ENCODE measurements around the gene JMY. TPM values are rescaled to one million over a fixed set of nuclear protein-coding genes. Genes with fewer than 3 reads are reported as not detected.

Gene JMY
- total and polyA plus RNA-seq, 2 of the 8 experiments (the other 6 are each of a cell fraction or from before 2014, with no cell fraction given), result 2.8 to 13.9 TPM

- no peak overlapping the region for H2BK5ac ChIP-seq (ENCODE audit: low read depth, low read length)
- WGBS, 2 experiments (ENCODE audit: extremely low coverage in 1 of 2, insufficient coverage in 1 of 2, insufficient read length in 1 of 2, insufficient replicate concordance in 2 of 2, low coverage in 1 of 2, low lambda C conversion rate in 2 of 2, missing lambda C conversion rate in 1 of 2), result 86% methylated on average over 2 of the region's 2 CpGs; no CpG with 5 or more reads in 1 of the 2 experiments
- H3K27ac ChIP-seq (ENCODE audit: low read depth, low read length), result no peak overlapping the region
- no peak overlapping the region for H2AK5ac ChIP-seq (ENCODE audit: low read depth, low read length)
- H3K36me3 ChIP-seq (ENCODE audit: control insufficient read depth in 2 of 4, insufficient read depth in 4 of 4, low read length in 3 of 4), result no peaks in the 10 kb centered on the region
- H4K8ac ChIP-seq (ENCODE audit: extremely low read depth, insufficient read depth, low read length), result no peak overlapping the region
- H3K79me1 ChIP-seq (ENCODE audit: low read depth, low read length), result no peaks in the 10 kb centered on the region
- H3K4me1 ChIP-seq (replicated peaks in 1 of 4; ENCODE audit: control insufficient read depth in 3 of 4, insufficient read depth in 4 of 4, low read length in 3 of 4), result no peaks in the 10 kb centered on the region
- H4K20me1 ChIP-seq (replicated peaks in 1 of 2; ENCODE audit: control insufficient read depth in 1 of 2, insufficient read depth in 2 of 2, low read length in 2 of 2), result no peaks in the 10 kb centered on the region
- no peak overlapping the region for H3K18ac ChIP-seq (ENCODE audit: extremely low read depth, low read length)
- no peak overlapping the region for H3K9ac ChIP-seq (replicated peaks in 1 of 4; ENCODE audit: extremely low read depth in 1 of 4, low read depth in 3 of 4, low read length in 3 of 4)
- DNase-seq (ENCODE audit: low read depth in 1 of 2, low spot score in 2 of 2), result no peak
- no peaks in the 10 kb centered on the region for H3K27me3 ChIP-seq (replicated peaks in 1 of 4; ENCODE audit: control insufficient read depth in 3 of 4, extremely low read depth in 1 of 4, insufficient read depth in 3 of 4, low read length in 3 of 4)
- no peak for FAIRE-seq
- no peak overlapping the region for H2AFZ ChIP-seq (ENCODE audit: low read length)
- no peak overlapping the region for H3K4ac ChIP-seq (replicated peaks; ENCODE audit: insufficient read length, low read depth, low read length)
- H4K91ac ChIP-seq (replicated peaks; ENCODE audit: insufficient read length, low read length), result no peak overlapping the region
- H3K9me3 ChIP-seq (ENCODE audit: insufficient read depth in 2 of 2, low read depth in 1 of 2, low read length in 1 of 2), result peaks cover 4% of the 10 kb centered on the region in 2 experiments; a peak in 3 of 4 replicates
- POLR2A ChIA-PET (ENCODE audit: partially characterized antibody), result no interaction called here
- no peak for TF ChIP-seq GTF2F1 (IDR thresholded peaks at IDR 0.05; ENCODE audit: borderline replicate concordance, low read depth, low read length)
- no peak for TF ChIP-seq HDAC6 (IDR thresholded peaks at IDR 0.05; ENCODE audit: low read depth, low read length)
- no peak for TF ChIP-seq CHD1 (IDR thresholded peaks at IDR 0.05; ENCODE audit: low read depth, low read length)
- no peak for TF ChIP-seq BRCA1 (IDR thresholded peaks at IDR 0.05; ENCODE audit: low read depth, low read length)
- no peak overlapping the region for H2BK120ac ChIP-seq (replicated peaks; ENCODE audit: low read depth, low read length)
- H3K14ac ChIP-seq (ENCODE audit: insufficient read length), result no peak overlapping the region
- H3K79me2 ChIP-seq (ENCODE audit: control insufficient read depth in 1 of 2, insufficient read depth in 2 of 2, low read length in 2 of 2), result no peaks in the 10 kb centered on the region
- no peaks in the 10 kb centered on the region for H3K23me2 ChIP-seq (ENCODE audit: low read depth, low read length)
- H4K5ac ChIP-seq (ENCODE audit: insufficient read length, low read depth, low read length), result no peak overlapping the region
- H3K23ac ChIP-seq (ENCODE audit: insufficient read length), result no peak overlapping the region
- H3K4me3 ChIP-seq (ENCODE audit: extremely low read depth in 1 of 4, insufficient read depth in 2 of 4, low read depth in 3 of 4, low read length in 4 of 4), result no peak overlapping the region
- no peak overlapping the region for H3K56ac ChIP-seq (replicated peaks; ENCODE audit: insufficient read length, low read depth, low read length)
- H3K4me2 ChIP-seq (ENCODE audit: insufficient read depth in 1 of 2, low read depth in 2 of 2, low read length in 2 of 2), result no peak overlapping the region
- H2BK20ac ChIP-seq (ENCODE audit: low read length), result no peak overlapping the region
- H2BK12ac ChIP-seq (ENCODE audit: low read depth, low read length), result no peak overlapping the region
- CTCF ChIA-PET (ENCODE audit: partially characterized antibody), result no interaction called here
- no peak overlapping the region for H2BK15ac ChIP-seq (ENCODE audit: low read length)
Measured at GRCh38 chr5:79349881-79350280, 114.0 kb downstream of the JMY start.
